ENCODE measurements around the gene ACTR3. TPM values are rescaled to one million over a fixed set of nuclear protein-coding genes. Genes with fewer than 3 reads are reported as not detected.

ACTR3 gene
- 205 to 315 TPM (median 232 TPM) in 5 replicates for total RNA-seq (2022; extraction: Qiagen RNA extraction)

GRCh38 chr2:113889471-113890252 lies at the start of gene ACTR3:
Gene ACTR3, plus strand, starts transcription at chr2:113890089. Its CDS starts 191 bp downstream, at chr2:113890280.

Other genes starting within 250 kb of the ACTR3 start
- gene SLC35F5, start 133.4 kb upstream of the ACTR3 start, total RNA-seq (2022; extraction: Qiagen RNA extraction), result 44.2 to 49.2 TPM (median 45.6 TPM) in 5 replicates

Data from A549 treated with CORT108297 at 1 μM for 4 hours (cell line).